Measurements from ENCODE around the gene FGFR2.

The FGFR2 gene

GRCh38 chr10:121594623-121595350 is 3.5 kb downstream of the FGFR2 start:
- peak overlapping the region; percentile 87 for H3K4me3 ChIP-seq (ENCODE audit: low read depth, low read length)
- H3K9me3 ChIP-seq (ENCODE audit: control insufficient read depth, insufficient read depth, low read length) = no peaks in the 10 kb centered on the region
- H3K9ac ChIP-seq (ENCODE audit: low read depth, low read length) = no peak overlapping the region
- peaks cover 2% of the 10 kb centered on the region for H3K27me3 ChIP-seq (ENCODE audit: control insufficient read depth, insufficient read depth, low read length)
- peaks cover 53% of the 10 kb centered on the region for H3K4me1 ChIP-seq (ENCODE audit: control insufficient read depth, insufficient read depth, low read length)
- H3K36me3 ChIP-seq (ENCODE audit: control insufficient read depth, insufficient read depth, low read length) = peaks cover 18% of the 10 kb centered on the region

- H3K27me3 ChIP-seq (ENCODE audit: control insufficient read depth, insufficient read depth, low read length) = no peaks in the 10 kb centered on the region
- no peaks in the 10 kb centered on the region for H3K9me3 ChIP-seq (ENCODE audit: control insufficient read depth, insufficient read depth, low read length)
- H3K36me3 ChIP-seq (ENCODE audit: control insufficient read depth, insufficient read depth, low read length) = peaks cover 18% of the 10 kb centered on the region
- peaks cover 51% of the 10 kb centered on the region for H3K4me1 ChIP-seq (ENCODE audit: control insufficient read depth, insufficient read depth, low read length)
- no peak overlapping the region for H3K4me3 ChIP-seq (ENCODE audit: low read depth, low read length)
- no peak overlapping the region for H3K9ac ChIP-seq (ENCODE audit: low read depth, low read length)
Measured at GRCh38 chr10:121594076-121594475, 4.2 kb downstream of the FGFR2 start.

DNA sequence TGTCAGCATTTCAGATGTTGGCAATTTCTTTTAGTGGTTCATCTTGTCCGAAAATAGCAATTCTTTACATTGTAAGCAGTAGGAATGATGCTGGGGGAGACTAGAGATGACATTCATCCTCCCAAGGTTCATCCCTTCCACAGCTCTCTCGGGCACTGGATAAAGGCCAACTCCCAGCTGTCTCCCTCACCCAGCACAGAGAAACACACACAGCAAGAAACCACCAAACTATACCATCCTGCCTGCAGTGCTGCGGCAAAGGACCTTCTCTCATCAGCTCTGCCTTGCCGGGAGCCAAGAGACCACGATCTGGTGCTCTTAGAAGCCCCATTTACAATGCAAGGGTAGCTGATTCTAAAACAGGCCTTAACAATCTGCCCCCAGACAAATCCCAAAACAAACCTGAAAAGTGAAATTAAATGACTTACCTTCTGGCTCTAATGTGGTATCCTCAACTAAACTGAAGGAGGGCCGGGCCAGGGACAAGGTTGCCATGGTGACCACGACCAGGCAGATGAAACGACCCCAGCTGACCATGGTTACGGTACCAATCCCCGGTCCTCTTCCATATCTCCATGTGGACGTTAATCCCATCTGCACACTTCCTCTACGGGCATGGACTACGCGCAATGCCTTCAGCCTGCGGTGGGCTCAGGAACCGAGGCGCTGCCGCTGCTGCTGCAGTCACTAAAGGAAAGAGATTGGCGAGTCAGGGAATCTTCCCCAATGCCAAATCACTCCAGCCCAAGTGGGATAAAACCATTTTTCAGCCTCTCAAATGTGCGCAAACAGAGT is 4.8 kb downstream of the FGFR2 start:
- Histone ChIP-seq H3K9me3 (ENCODE audit: control insufficient read depth, insufficient read depth, low read length) (no peaks in the 10 kb centered on the region), H3K27me3 (ENCODE audit: control insufficient read depth, insufficient read depth, low read length) (no peaks in the 10 kb centered on the region), H3K4me3 (ENCODE audit: low read depth, low read length) (no peak overlapping the region)

DNA sequence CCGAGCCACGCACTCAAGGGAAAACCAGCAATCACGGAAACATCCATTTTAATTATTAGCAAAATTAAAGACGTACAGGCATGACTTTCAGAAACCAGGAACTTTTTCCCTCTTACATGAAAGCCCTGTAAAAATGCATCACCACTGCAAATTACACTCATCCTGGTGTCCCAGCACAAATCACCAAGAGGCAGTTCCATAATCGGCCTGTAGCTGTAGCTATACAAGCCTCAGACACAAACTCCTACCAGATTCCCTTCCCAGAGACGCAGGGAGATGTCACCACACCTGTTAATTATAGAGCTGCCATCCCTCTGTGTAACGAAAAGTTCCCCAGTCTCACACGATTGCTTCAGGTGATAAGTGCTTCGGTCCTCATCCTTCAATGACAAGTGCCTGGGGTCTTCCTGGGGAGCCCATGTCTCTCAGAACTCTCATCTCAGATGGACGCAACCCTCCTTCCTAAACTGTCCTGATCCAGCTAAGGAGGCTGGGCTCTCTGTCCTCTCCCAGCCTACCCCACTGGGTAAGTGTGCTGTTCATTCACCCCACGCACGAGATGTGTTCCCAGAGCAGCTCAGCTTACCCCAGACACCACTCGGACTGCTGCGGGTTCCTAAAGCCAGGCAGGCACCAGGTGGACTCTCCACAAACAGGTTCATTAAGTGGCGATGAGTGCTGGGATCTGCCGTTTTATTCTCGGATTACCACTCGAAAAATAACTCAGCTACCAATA is 5.9 kb downstream of the FGFR2 start:
- Histone ChIP-seq H3K27me3 (ENCODE audit: control insufficient read depth, insufficient read depth, low read length) (no peaks in the 10 kb centered on the region), H3K9ac (ENCODE audit: low read depth, low read length) (no peak overlapping the region), H3K36me3 (ENCODE audit: control insufficient read depth, insufficient read depth, low read length) (peaks cover 18% of the 10 kb centered on the region), H3K4me1 (ENCODE audit: control insufficient read depth, insufficient read depth, low read length) (peaks cover 50% of the 10 kb centered on the region), H3K4me3 (ENCODE audit: low read depth, low read length) (no peak overlapping the region), H3K9me3 (ENCODE audit: control insufficient read depth, insufficient read depth, low read length) (no peaks in the 10 kb centered on the region)

More for the DNA sequence above, 4.8 kb downstream of the FGFR2 start:
- Histone ChIP-seq H3K36me3 (ENCODE audit: control insufficient read depth, insufficient read depth, low read length) (peaks cover 18% of the 10 kb centered on the region), H3K4me1 (ENCODE audit: control insufficient read depth, insufficient read depth, low read length) (peaks cover 50% of the 10 kb centered on the region), H3K9ac (ENCODE audit: low read depth, low read length) (no peak overlapping the region)

- Histone ChIP-seq H3K27me3 (ENCODE audit: control insufficient read depth, insufficient read depth, low read length) (no peaks in the 10 kb centered on the region), H3K4me1 (ENCODE audit: control insufficient read depth, insufficient read depth, low read length) (peaks cover 57% of the 10 kb centered on the region), H3K36me3 (ENCODE audit: control insufficient read depth, insufficient read depth, low read length) (peaks cover 18% of the 10 kb centered on the region), H3K4me3 (ENCODE audit: low read depth, low read length) (no peak overlapping the region), H3K9ac (ENCODE audit: low read depth, low read length) (no peak overlapping the region), H3K9me3 (ENCODE audit: control insufficient read depth, insufficient read depth, low read length) (no peaks in the 10 kb centered on the region)
Measured at GRCh38 chr10:121591186-121591585, 7.1 kb downstream of the FGFR2 start.

- Histone ChIP-seq H3K36me3 (ENCODE audit: control insufficient read depth, insufficient read depth, low read length) (peaks cover 18% of the 10 kb centered on the region), H3K27me3 (ENCODE audit: control insufficient read depth, insufficient read depth, low read length) (no peaks in the 10 kb centered on the region), H3K9me3 (ENCODE audit: control insufficient read depth, insufficient read depth, low read length) (no peaks in the 10 kb centered on the region), H3K4me1 (ENCODE audit: control insufficient read depth, insufficient read depth, low read length) (peaks cover 59% of the 10 kb centered on the region), H3K9ac (ENCODE audit: low read depth, low read length) (no peak overlapping the region), H3K4me3 (ENCODE audit: low read depth, low read length) (no peak overlapping the region)
Measured at GRCh38 chr10:121590772-121591171, 7.5 kb downstream of the FGFR2 start.

GRCh38 chr10:121589553-121589952 is 8.7 kb downstream of the FGFR2 start:
- Histone ChIP-seq H3K27me3 (ENCODE audit: control insufficient read depth, insufficient read depth, low read length) (no peaks in the 10 kb centered on the region), H3K4me1 (ENCODE audit: control insufficient read depth, insufficient read depth, low read length) (peaks cover 62% of the 10 kb centered on the region), H3K9me3 (ENCODE audit: control insufficient read depth, insufficient read depth, low read length) (no peaks in the 10 kb centered on the region), H3K36me3 (ENCODE audit: control insufficient read depth, insufficient read depth, low read length) (peaks cover 18% of the 10 kb centered on the region), H3K9ac (ENCODE audit: low read depth, low read length) (no peak overlapping the region), H3K4me3 (ENCODE audit: low read depth, low read length) (no peak overlapping the region)

- H3K27me3 ChIP-seq (ENCODE audit: control insufficient read depth, insufficient read depth, low read length) = no peaks in the 10 kb centered on the region
- H3K4me1 ChIP-seq (ENCODE audit: control insufficient read depth, insufficient read depth, low read length) = peaks cover 41% of the 10 kb centered on the region
- no peak overlapping the region for H3K9ac ChIP-seq (ENCODE audit: low read depth, low read length)
- no peaks in the 10 kb centered on the region for H3K9me3 ChIP-seq (ENCODE audit: control insufficient read depth, insufficient read depth, low read length)
- H3K4me3 ChIP-seq (ENCODE audit: low read depth, low read length) = no peak overlapping the region
- H3K36me3 ChIP-seq (ENCODE audit: control insufficient read depth, insufficient read depth, low read length) = peaks cover 6% of the 10 kb centered on the region
Measured at GRCh38 chr10:121583857-121584256, 14.4 kb downstream of the FGFR2 start.

DNA sequence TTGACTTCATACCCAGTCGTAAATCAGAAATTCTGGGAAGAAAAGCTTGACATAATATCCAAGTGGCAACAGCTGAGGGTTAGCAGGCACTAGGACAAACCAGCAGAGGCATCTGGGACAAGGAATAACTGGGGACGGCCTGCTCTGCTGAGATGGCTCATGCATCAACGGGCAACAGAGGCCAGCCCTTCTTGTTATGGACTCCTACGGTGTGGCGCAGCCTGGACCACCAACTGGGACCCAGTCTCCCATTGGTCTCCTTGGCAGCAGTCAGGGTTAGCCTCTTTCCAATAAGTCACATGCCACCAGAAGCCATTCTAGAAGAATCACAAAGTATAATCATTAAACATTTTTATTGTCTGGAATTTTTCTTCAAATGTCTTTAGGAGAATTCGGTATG is 15.0 kb downstream of the FGFR2 start:
- Histone ChIP-seq H3K9ac (ENCODE audit: low read depth, low read length) (no peak overlapping the region), H3K9me3 (ENCODE audit: control insufficient read depth, insufficient read depth, low read length) (no peaks in the 10 kb centered on the region), H3K4me3 (ENCODE audit: low read depth, low read length) (no peak overlapping the region), H3K27me3 (ENCODE audit: control insufficient read depth, insufficient read depth, low read length) (no peaks in the 10 kb centered on the region), H3K36me3 (ENCODE audit: control insufficient read depth, insufficient read depth, low read length) (peaks cover 11% of the 10 kb centered on the region), H3K4me1 (ENCODE audit: control insufficient read depth, insufficient read depth, low read length) (peaks cover 47% of the 10 kb centered on the region)

DNA sequence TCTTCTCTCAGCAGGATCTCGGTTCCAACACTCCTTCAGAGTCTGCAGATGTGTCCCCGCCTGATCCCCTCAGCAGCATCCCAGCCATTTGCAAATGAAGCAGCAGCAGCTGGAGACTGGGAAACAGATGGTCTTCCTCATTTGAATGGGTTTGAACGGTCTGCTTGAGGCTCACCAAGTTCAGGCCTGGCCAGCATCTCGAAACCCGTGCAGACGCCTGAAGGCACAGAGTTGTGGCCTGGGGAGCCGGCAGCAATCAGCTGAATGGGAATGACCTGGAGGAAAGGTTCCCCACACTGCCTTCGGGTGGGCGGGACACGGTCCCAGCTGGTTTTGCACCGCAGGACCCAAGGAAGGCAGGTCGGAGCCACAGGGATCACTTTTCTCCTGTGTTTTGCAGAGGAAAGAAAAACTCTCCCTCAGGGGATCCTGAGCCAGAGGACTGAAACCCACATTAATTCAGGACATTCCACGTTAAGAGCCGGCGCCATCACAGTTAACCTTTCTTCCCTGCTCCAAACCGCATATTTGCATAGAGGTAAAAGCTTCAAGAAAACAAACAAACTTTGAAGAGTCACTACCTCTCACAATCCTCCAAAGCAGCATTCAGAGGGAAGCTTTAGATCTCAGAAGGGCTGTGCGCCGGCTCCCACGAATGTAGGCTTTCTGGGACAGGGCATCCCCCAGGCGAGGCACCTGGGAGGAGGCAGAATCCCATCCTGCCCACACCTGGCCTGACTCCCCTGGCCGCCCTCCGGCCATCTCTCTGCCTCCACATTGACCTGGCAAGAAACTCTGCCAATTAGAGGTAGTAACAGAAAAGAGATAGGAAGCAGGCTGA is 17.7 kb downstream of the FGFR2 start:
- Histone ChIP-seq H3K4me3 (ENCODE audit: low read depth, low read length) (peak overlapping the region; percentile 40), H3K4me1 (ENCODE audit: control insufficient read depth, insufficient read depth, low read length) (peaks cover 46% of the 10 kb centered on the region), H3K9ac (ENCODE audit: low read depth, low read length) (peak overlapping the region; percentile 65), H3K27me3 (ENCODE audit: control insufficient read depth, insufficient read depth, low read length) (no peaks in the 10 kb centered on the region), H3K36me3 (ENCODE audit: control insufficient read depth, insufficient read depth, low read length) (peaks cover 21% of the 10 kb centered on the region), H3K9me3 (ENCODE audit: control insufficient read depth, insufficient read depth, low read length) (no peaks in the 10 kb centered on the region)

GRCh38 chr10:121579656-121580055 is 18.6 kb downstream of the FGFR2 start:
- no peaks in the 10 kb centered on the region for H3K27me3 ChIP-seq (ENCODE audit: control insufficient read depth, insufficient read depth, low read length)
- peak overlapping the region; percentile 18 for H3K4me3 ChIP-seq (ENCODE audit: low read depth, low read length)
- H3K9me3 ChIP-seq (ENCODE audit: control insufficient read depth, insufficient read depth, low read length) = no peaks in the 10 kb centered on the region
- H3K9ac ChIP-seq (ENCODE audit: low read depth, low read length) = peak overlapping the region; percentile 55
- H3K4me1 ChIP-seq (ENCODE audit: control insufficient read depth, insufficient read depth, low read length) = peaks cover 42% of the 10 kb centered on the region
- H3K36me3 ChIP-seq (ENCODE audit: control insufficient read depth, insufficient read depth, low read length) = peaks cover 21% of the 10 kb centered on the region
